HG03025 (cell line): ENCODE measurements around the gene RBM38.
"Not testable (repeated sequence)": the region's sequence is repeated elsewhere in the genome, so short reads cannot be mapped to it uniquely, and the experiment has no call there.

Experiments used
- ATAC-seq: cut with Tn5 transposase; IDR thresholded peaks from one replicate; pipeline ENCODE4 v1.9.1; 2021; ENCODE audit warnings: mild to moderate bottlenecking, moderate library complexity; ENCODE audit not compliant: unreplicated experiment, low FRiP score

The RBM38 gene

DNA sequence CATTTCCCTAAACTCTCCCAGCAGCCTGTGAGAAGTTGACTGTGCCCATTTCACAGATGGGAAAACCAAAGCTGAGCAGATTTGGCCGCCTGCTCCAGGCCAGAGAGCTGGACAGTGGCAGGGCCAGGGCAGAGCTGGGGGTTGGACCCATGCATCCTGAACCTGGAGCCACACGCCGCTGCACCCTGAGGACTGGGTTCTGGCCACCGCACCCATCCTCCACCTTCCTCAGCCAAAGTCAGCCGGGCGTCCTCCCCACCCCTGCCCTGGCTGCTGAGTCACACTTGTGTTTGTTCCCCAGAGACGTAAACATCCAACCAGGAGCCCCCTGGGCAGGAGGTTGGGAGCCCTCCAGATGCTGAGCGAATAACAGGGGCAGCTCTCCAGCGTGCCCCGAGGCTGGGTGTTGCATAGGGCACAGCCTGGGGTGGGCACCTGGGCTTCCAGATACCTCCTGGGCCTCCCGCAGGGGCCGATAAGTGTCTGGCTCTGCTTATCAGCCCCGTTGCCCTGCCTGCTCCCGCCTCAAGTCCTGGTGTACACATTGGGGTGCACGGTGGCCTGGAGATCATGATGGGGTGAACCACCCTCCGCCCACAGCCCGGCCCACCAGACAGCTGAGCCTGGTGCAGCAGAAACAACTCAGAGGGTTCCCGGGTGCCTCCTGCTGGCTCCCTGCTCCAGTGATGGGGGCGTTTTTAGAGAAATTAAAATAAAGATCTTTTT lies 23.8 kb downstream of the RBM38 start:
- ATAC-seq, result no peak

DNA sequence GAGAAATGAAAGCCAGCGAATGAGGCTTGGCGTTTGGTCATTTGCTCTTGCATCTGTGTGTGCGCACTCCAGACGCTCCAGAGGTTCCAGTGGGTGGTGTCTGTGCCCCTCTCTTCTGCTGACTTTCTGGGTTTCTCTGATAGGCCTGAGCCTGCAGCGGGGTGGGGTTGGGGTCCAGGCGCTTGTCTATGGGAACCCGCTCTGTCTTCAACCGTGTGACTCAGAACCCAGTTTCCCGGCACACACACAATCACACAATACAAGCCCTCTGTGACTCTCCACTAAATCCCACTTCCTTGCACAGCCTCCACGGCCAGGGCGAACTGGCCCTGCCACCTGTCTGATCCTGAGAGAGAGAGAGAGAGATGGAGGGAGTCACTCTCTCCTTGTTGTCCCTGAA lies 24.6 kb downstream of the RBM38 start:
- no peak for ATAC-seq

DNA sequence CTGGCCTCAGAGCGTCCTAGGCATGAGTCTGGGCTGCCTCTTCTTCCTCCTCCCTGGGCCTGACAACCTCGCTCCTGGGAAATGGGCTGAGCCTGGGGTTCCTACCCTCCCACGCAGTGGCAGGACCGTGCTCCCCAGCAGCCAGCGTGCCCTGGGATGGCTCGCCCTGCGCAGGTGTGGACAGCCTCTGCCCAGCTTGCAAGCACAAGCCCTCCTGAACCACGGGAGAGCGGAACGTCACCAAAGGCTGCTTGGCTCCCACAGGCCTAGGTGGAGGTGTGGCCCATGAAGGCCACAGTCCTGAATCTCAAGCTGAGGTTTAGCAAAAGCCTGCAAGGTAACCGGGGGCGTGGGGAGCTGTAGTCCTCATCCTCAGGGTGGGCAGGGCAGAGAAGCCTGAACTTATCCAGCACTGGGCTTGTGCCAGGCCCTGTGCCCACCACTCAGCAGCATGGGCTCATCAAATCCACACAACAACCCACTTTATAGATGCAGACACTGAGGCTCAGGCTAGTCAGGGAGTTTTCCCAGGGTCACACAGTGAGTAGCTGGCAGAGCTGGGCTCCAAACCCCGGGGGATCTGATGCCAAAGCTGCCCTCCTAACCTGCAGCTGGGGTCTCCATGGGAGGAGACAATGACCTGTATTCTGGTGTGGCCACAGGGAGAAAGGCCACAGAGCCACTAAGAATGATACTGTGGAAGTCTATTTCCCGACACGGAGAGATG lies 25.3 kb downstream of the RBM38 start:
- ATAC-seq, result no peak

DNA sequence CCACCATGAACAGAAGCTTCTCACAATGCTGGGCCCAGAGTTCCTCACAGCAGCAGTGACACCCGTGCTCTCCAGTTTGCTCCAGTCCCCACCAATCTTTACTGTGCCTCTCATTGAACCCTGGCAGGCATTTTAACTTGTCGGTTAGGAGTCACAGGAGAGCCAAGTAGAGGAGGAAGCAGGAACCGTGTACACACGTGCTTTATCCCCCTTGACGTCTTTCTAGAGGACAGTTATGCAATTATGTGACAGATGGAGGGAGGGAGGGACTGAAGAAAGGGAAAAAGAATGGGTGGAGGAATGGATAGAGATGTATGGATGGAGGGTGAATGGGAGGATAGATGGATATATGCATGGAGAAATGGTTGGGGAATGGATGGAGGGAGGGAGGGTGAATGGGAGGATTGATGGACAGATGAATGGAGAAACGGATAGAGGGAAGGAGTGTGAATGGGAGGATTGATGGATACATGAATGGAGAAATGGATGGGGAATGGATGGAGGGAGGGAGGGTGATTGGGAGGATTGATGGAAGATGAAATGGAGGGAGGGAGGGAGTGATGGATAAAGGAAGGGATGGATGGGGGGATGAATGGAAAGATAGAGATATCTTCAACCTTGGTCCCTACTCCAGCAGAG lies 26.0 kb downstream of the RBM38 start:
- no peak for ATAC-seq

DNA sequence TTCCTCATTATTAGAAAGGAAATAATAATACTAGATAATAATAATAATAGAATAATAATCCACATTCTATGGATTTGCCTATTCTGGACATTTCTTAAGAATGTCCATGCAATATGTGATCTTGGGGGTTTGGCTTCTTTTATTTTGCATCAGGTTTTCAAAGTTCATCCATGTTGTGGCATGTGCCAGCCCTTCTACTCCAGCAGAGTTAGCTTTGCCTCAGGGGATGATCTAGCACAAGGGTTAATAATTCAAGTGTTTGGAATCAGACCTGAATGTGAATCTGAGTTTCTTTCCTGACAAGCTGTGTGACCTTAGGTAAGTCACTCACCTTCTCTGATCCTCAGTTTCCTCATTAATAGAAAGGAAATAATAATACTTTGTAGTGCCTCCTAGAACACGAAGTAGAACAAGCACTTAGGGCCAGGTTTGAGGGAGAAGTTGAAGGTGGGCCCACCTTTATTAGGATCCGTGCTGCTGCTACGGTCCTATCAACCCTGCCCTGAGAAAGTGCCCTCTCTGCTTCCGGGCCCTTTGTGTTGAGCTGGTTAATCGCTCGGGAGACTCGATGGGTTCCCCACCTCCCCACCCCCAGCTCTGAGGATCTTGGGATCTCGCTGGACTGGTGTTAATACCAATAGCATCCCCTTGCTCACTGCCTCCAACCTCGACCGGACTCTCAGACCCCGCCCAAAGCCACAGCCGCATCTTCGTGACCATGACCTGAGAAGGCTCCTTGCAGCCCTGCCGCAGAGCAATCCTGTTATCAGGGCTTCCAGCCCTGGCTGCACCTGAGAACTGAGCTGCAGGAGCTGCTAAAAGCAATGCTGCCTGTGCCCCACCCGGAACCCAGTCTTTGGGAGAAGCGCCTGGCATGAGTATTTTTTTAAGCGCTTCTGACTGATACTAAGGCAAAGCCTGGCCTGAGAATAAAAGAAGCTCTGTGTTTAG lies 26.9 kb downstream of the RBM38 start:
- no peak for ATAC-seq

DNA sequence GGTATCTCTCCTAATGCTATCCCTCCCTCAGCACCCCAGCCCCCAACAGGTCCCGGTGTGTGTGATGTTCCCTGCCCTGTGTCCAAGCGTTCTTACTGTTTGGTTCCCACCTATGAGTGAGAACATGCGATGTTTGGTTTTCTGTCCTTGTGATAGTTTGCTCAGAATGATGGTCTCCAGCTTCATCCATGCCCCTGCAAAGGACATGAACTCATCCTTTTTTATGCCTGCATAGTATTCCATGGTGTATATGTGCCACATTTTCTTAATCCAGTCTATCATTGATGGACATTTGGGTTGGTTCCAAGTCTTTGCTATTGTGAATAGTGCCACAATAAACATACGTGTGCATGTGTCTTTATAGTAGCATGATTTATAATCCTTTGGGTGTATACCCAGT lies 28.3 kb downstream of the RBM38 start:
- not testable (repeated sequence) for ATAC-seq

DNA sequence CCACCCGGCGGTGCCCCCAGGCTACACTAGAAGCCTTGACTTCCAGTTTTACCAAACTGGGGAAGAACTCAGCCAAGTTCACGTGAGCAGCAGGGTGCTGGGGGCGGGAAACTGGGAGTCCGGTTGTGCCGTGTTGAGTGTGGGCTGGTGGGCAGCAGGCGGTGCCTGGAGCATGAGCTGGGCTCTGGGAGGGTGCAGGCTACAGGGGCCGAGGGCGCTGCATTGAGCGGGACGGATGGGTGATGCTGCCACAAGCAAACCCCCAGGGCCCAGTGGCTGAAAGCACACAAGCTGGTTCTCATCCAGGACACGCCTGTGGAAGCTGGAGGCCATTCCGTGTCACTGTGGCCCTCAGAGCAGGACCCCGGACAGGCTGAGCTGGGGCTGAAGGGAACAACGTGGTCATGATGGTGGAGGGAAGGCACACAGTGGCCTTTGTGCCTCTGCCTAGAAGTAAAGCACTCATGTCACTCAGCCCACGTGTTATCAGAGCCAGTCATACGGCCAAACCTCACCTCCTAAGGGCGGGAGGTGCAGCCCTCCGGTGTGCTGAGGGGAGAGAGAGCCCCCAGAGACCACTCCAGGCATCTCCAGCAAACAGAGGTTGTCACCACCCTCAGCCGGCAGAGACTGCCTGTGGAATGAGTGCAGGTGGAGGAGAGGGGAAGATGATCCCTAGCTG lies 29.5 kb downstream of the RBM38 start:
- no peak for ATAC-seq

DNA sequence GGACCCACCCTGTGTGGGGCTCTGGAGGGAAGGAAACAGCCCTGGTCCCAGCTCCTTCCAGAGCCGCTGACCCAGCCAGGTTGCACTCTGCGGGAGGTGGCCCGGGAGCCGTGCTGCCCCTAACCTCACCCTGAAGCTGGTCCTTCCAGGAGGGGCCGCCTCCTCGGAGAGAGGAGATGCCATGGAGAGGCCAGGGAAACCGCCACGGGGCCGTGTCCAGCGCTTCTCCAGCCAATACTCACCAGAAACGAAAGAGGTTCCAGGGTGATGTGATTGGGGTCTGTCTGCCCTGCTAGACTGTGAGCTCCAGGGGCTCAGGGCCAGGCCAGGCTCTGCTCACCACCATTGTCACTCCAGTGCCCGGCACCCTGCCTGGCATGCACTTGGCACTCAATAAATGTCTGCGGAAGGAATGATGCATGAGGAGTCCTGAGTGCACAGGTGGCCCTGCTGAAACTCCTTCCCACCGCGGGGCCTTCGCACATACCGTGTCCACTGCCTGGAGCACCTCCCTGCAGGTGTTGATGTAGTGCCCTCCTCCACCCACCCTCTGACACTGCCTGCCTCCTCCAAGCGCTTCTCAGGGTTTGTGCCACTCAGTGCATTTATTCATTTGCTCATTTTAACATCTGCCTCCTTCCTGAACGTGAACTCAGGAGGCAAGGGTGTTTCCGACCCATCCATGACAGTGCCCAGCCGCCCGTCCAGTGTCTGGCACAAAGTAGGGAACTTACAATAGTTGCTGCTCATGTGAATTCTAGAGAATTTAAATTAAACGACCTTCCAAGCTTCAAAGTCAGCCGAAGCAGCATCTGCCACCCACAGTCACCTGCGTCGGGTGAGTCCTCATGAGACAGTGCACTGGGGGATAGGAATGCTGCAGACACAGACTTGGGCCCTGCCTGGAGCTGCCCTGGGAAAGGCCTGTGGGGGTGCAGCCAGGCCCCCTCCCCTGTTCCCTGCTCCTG lies 30.3 kb downstream of the RBM38 start:
- no peak for ATAC-seq

DNA sequence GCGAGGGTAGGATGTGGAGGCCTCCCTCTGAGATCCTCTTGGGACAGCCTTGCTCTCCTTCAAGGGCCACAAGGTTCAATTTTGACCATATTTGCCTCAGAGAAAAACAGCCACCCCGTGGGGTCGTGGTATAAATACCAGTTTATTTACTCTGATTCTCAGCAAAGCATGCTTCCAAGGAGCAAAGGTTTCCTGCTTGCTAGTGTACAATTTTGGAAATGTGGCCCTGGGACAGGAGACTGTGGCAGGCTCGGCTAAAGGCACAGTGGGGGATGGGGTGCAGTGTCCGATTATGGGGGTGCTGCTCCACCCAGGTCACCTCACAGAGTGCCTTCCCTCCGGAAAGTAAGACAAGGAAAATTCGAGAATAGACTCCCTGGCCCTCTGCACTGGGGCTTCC lies 31.1 kb downstream of the RBM38 start:
- ATAC-seq, result no peak

DNA sequence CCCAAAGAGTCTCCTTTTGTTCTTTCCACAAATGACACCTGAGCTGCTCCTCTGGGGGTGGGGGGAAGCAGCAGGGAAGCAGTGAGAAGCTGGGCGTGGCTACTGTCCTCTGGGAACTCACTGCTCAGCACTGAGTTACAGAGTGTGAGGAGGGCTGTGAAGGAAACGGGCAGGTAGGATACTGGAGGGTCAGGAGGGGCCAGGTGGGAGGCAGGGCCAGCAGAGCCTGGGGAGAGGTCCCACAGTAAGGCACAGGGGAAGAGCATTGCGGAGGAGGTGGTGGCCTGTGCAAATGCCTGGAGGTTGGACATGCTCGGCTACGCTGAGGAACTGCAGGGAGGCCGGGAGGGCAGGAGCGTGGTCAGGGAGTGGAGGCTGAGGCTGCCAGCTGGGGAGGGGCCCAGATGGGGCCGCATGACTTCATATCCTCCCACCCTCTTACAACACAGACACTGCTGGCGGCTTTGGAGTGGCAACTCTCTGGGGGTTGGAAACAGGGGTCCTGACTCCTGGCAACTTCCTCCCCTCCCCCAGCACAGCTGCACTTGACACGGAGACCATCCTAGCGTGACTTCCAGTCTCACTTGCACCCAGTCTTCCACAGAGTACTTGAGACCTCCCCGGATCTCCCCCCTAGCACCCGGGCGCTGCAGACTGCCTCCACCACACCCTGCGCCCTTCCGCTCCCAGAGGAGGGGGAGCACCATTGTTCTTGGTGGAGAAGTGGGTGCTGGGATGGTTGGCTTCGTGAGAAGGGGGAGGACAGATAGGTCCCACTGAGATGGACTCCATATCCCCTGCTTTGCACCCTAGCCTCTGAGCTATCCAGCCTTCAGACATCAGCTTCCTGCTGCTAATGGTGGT lies 34.2 kb downstream of the RBM38 start:
- ATAC-seq, result no peak

DNA sequence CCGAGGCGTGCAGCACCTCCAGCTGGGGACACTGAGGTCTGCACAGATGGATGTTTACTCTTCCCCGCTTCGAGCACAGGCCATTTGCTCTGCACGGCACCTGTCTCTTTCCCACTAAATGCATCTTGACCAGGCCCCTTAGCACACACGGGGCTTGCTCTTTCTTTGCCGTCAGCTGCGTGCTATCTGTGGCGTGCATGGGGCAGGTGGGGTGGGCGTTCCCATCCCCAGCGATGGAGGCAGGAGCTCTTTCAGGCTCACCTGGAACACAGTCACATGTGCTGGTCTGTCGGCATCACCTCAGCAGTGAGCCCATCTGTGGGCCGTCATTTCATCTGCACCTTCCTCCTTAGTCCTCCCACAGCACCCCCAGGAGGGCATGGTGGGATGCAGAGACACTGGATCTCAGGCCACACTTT lies 35.1 kb downstream of the RBM38 start:
- no peak for ATAC-seq

DNA sequence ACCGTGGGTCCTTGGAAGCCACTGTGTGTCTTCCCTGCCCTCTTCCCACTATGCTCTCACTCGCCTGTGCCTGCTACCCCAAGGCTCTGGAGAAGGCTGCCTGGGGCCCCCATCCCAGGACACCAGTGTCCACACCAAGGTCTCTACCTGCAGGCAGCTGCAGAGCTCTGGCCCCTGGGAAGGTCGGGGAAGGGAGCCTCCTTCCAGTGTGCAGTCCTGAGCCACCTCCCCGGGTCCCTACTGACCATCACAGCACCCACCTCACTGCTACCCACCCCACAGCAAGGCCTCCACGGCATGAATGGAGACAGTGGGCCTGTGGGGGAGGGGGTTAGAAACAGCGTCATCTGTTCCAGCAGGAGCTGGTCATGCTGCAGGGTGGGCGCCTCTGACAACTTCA lies 35.6 kb downstream of the RBM38 start:
- no peak for ATAC-seq

DNA sequence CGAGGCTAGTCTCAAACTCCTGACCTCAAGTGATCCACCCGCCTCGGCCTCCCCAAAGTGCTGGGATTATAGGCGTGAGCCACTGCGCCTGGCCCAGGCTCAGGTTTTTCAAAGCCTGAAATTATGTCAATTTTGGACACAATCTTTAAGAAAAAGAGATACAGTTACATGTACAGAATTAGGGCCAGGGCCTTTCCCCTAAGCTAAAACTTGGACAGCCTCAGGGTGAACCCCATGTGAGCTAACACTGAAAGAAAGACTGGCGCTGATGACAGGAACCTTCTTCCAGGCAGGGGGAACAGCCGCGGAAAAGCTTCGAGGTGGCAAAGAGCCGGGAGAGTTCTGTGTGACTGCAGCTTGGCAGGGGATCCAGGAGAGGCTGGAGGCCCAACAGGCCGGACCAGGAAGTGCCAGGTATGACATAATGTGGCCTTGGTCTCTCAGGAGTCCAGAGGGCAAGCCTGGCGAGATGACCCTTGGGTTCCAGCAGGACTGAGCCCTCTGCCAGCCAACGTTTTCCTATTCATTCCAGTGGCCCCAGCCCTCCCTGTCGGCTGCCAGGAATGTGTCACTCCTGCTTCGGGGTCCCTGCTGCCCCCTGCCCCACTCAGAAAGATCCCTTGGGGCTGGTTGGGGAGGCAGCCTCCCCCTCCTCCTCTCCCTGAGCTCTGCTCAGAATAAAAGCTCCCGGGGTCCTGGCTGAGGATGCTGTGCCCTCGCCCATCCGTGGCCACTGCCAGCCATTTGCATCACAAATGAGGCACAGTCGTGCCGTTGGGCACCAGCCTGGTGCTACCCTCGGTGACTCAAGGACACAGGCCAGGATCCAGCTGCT lies 37.3 kb downstream of the RBM38 start:
- no peak for ATAC-seq

DNA sequence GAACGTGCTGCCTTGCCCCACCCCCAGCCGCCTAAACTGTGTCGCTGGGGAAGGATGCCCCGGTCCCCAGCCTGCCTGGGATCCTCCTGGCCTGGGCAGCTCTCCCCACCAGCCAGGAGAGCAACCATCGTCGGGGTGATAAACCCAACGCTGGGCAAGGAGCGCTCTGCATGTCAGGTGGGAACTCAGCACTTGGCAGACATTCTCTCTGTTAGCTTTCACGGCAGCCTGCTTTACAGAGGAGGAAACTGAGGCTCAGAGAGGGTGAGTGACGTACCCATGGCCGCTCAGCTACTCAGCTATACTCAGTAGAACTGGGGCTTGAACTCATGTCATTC lies 37.9 kb downstream of the RBM38 start:
- no peak for ATAC-seq

DNA sequence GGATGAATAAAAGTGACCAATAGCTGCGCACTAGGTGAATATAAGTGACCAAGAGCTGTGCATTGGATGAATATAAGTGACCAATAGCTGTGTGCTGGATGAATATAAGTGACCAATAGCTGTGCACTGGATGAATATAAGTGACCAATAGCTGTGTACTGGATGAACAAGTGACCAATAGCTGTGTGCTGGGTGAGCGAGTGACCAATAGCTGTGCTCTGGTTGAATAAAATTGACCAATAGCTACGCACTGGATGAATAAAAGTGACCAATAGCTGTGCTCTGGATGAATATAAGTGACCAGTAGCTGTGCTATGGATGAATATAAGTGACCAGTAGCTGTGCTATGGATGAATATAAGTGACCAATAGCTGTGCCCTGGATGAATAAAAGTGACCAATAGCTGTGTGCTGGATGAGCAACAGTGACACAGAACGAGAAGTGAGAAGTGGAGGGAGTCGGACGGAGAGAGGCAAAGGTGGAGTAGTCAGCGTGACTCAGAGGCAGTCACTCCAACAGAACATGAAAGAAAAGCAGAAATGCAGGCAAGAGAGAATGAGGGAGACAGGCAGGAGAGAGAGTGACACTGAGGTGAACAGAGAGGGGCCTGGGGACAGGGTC lies 38.5 kb downstream of the RBM38 start:
- no peak for ATAC-seq

DNA sequence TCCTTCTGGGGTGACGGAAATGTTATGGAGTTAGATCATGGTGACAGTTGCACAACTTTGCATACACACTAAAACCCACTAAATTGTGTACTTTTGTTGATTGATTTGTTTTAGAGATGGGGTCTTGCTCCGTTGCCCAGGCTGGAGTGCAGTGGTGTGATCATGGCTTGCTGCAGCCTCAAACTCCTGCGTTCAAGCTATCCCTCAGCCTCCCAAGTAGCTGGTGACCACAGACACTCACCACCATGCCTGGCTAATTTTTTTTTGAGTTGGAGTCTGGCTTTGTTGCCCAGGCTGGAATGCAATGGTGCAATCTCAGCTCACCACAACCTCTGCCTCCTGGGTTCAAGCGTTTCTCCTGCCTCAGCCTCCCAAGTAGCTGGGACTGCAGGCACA lies 39.0 kb downstream of the RBM38 start:
- not testable (repeated sequence) for ATAC-seq

DNA sequence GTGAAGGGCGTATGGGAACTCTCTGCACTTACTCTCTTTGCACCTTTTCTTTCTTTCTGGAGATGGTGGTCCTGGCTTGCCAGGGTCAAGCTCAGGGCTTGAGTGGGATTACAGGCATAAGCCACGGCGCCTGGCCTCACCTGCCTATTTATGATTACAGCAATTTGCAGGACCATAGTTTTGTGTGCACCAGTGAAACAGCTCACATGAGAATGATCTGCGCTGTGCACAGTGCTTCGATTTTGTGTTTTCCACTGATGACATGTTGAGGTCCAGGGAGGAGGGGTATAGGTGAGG lies 40.3 kb downstream of the RBM38 start:
- ATAC-seq, result no peak
